ENCODE results near the gene CLSTN1. TPM values are rescaled to one million over a fixed set of nuclear protein-coding genes. Genes with fewer than 3 reads are reported as not detected.
"Not testable (repeated sequence)": the region's sequence is repeated elsewhere in the genome, so short reads cannot be mapped to it uniquely, and the experiment has no call there.

The CLSTN1 gene
- total RNA-seq, 1 experiment from 2014 or later = 52.4 TPM

DNA sequence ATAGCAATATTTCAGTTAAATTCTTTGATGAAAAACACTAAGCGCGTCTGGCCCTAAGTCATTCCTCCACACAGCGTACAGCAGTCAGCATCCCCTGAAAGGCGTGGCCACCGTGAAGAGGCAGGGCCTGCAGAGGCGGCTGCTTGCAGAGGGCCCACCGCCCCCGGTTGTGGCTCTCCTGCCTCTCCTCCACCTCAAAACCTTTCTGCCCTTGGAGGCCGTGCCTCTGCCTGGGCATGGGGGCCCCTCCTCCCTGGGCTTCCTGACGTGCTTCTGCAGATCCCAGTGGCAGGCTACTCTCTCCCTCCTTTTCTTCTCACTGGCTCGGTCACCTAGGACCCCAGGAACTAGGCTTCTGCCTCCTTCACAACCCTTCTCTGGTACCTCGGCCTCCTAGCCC, 16.2 kb downstream of the CLSTN1 start:
- Histone ChIP-seq H3K9me3 (replicated peaks) (no peaks in the 10 kb centered on the region), H3K4me3 (no peak overlapping the region), H3K4me1 (peaks cover 2% of the 10 kb centered on the region; the same call in 1 of the 2 replicates), H3K27me3 (no peaks in the 10 kb centered on the region), H3K27ac (no peak overlapping the region), H3K36me3 (no peaks in the 10 kb centered on the region)
- no peak for DNase-seq

DNA sequence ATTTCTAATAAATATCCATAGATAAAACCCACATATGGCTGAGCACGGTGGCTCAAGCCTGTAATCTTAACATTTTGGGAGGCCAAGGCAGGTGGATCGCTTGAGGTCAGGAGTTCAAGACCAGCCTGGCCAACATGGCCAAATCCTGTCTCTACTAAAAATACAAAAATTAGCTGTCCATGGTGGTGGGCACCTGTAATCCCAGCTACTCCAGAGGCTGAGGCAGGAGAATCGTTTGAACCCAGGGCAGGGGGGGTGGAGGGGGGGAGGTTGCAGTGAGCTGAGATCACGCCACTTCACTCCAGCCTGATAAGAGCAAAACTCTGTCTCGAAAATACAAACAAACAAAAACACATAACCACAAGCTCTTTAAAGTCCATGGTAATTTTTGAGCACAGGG, 17.8 kb downstream of the CLSTN1 start:
- not testable (repeated sequence) for H3K36me3 ChIP-seq; H3K27ac ChIP-seq; H3K27me3 ChIP-seq; H3K4me1 ChIP-seq; H3K9me3 ChIP-seq (replicated peaks); H3K4me3 ChIP-seq; DNase-seq

DNA sequence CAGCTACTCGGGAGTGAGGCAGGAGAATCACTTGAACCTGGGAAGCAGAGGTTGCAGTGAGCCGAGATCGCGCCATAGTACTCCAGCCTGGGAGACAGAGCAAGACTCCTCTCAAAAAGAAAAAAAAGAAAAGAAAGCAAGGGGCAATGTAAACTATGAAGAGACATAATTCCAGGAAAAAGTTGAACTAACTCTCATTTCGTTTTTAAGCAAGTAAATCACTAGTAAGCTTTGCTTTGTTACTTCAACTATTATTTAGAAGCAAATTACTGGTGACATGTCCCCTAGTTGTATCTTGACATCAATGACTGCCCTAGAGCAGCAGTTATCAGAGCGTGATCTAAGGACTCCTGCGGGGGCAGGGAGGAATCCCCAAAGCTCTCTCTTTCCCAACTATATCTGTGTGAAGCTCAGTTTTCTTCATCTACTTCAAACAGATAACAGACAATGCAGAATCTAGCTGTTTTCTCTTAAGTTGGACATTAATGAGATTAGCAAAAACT, 18.7 kb downstream of the CLSTN1 start:
- no peaks in the 10 kb centered on the region for H3K27me3 ChIP-seq
- no peak for DNase-seq
- no peaks in the 10 kb centered on the region for H3K9me3 ChIP-seq (replicated peaks)
- H3K4me1 ChIP-seq = no peaks in the 10 kb centered on the region
- H3K36me3 ChIP-seq = no peaks in the 10 kb centered on the region
- no peak overlapping the region for H3K27ac ChIP-seq
- H3K4me3 ChIP-seq = no peak overlapping the region

DNA sequence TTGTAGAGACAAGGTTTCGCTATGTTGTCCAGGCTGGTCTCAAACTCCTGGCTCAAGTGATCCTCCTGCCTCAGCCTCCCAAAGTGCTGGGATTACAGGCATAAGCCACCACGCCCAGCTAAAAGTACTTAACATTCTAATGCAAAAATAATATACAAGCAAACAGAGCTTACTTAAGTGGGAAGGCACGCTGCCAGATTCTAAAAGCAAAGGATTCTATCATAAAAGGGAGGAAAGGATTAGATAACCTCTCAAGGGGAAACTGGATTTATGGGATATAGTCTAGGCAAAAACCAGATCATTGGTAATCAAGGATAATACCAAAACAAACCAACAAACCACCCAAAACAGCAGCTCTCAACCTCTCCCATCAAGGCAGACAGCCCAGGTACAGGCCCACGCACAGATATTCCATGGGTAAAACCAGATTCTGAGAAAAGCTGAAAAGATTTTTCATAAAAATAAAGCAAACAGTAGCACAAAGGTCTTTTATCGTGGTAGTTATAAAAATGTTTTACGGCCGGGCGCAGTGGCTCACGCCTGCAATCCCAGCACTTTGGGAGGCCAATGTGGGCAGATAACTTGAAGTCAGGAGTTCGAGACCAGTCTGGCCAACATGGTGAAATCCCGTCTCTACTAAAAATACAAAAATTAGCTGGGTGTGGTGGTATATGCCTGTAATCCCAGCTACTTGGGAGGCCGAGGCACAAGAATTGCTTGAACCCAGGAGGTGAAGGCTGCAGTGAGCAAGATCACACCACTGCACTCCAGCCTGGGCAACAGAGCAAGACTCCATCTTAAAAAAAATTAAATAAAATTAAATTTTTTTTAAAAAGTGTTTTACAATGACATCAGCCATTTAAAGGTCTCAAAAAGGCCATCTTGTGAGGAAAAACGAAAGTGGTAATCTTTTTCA, 20.5 kb downstream of the CLSTN1 start:
- not testable (repeated sequence) for H3K27me3 ChIP-seq; H3K9me3 ChIP-seq (replicated peaks); H3K4me3 ChIP-seq; H3K27ac ChIP-seq; H3K4me1 ChIP-seq; DNase-seq; H3K36me3 ChIP-seq

DNA sequence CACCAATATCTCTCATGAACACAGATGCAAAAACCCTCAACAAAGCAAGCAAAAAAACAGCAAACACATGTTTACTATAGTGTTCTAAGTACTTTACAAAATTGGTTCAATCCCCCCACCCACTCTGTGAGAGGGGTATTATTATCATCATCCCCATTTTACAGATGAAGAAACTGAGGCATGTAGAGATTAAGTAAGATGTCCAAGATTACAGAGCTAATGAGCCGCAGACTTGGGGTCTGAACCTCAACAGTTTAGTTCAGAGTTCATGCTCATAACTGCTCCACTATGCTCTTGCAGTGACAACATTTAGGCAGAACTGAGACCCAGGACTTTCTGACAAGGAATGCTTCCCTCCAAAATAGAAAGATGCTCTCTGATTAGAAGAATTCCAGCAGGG, 21.9 kb downstream of the CLSTN1 start:
- H3K27me3 ChIP-seq = no peaks in the 10 kb centered on the region
- H3K4me1 ChIP-seq = no peaks in the 10 kb centered on the region
- no peaks in the 10 kb centered on the region for H3K36me3 ChIP-seq
- H3K9me3 ChIP-seq (replicated peaks) = no peaks in the 10 kb centered on the region
- no peak overlapping the region for H3K27ac ChIP-seq
- H3K4me3 ChIP-seq = no peak overlapping the region
- DNase-seq = no peak

DNA sequence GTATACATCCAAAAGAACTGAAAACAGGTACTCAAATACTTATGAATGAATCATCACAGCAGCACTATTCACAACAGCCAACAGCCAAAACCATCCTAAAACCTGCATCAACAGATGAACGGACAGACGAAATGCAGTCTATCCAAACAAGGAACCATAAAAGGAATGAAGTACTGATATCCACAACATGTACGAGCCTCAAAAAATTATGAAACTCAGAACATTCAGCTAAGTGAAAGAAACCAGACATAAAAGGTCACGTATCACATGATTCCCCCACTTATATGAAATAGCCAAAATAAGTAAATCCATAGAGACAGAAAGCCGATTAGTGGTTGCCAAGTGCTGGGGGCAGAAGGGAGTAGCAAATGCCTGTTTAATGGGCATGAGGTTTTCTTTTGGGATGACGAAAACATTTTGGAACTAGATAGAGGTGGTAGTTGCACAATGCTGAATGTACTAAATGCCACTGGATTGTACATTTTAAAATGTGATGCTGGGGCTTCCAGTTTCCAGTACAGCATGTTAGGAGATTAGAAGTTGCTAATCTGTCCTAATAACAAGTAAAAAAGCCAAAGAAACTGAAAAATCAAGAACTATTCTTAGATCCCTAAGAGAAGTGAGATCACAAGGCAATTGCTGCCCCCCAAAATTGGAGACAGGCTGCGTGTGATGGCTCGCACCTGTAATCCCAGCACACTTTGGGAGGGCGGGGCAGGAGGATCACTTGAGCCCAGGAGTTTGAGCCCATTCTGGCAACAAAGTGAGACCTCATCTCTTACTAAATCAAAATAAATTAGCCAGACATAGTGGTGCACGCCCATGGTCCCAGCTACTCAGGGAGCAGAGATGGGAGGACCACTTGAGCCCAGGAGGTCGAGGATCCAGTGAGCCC, 25.3 kb downstream of the CLSTN1 start:
- Histone ChIP-seq H3K36me3 (no peaks in the 10 kb centered on the region), H3K4me1 (no peaks in the 10 kb centered on the region), H3K27ac (no peak overlapping the region), H3K27me3 (no peaks in the 10 kb centered on the region), H3K9me3 (replicated peaks) (no peaks in the 10 kb centered on the region), H3K4me3 (no peak overlapping the region)
- no peak for DNase-seq

- no peak for DNase-seq
- peaks cover 8% of the 10 kb centered on the region for H3K4me1 ChIP-seq
- H3K36me3 ChIP-seq = no peaks in the 10 kb centered on the region
- H3K27me3 ChIP-seq = no peaks in the 10 kb centered on the region
- H3K27ac ChIP-seq = no peak overlapping the region
- no peaks in the 10 kb centered on the region for H3K9me3 ChIP-seq (replicated peaks)
- no peak overlapping the region for H3K4me3 ChIP-seq
These were observed 26.7 kb downstream of the CLSTN1 start for GRCh38 chr1:9797049-9797448.

- Histone ChIP-seq H3K4me1 (peaks cover 12% of the 10 kb centered on the region), H3K4me3 (no peak overlapping the region), H3K27me3 (no peaks in the 10 kb centered on the region), H3K27ac (no peak overlapping the region), H3K9me3 (replicated peaks) (no peaks in the 10 kb centered on the region), H3K36me3 (no peaks in the 10 kb centered on the region)
- DNase-seq = no peak
These were observed 29.7 kb downstream of the CLSTN1 start for GRCh38 chr1:9794081-9794480.

DNA sequence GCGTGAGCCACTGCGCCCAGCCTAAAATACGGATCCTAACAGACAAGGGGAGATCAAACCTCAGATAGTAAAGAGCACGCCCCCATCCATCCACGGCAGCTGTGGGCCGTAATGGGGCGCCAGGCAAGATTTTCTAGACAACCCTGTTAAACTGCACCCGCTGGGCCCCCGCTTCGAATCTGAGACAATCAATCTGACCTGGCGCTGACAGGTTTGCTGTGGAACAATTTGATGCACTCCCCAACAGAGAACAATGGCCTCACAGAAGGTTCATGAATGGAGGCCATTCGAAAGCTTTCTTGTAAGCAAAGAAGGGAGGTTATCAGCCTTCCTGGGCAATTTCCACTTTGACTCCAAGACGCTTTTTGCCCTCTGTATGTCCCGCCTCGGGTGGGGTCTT, 30.5 kb downstream of the CLSTN1 start:
- no peak overlapping the region for H3K27ac ChIP-seq
- no peaks in the 10 kb centered on the region for H3K9me3 ChIP-seq (replicated peaks)
- peak; percentile 31 to 46 for DNase-seq
- no peaks in the 10 kb centered on the region for H3K36me3 ChIP-seq
- peaks cover 12% of the 10 kb centered on the region for H3K4me1 ChIP-seq
- H3K4me3 ChIP-seq = no peak overlapping the region
- no peaks in the 10 kb centered on the region for H3K27me3 ChIP-seq

- Histone ChIP-seq H3K9me3 (replicated peaks) (no peaks in the 10 kb centered on the region), H3K36me3 (no peaks in the 10 kb centered on the region), H3K4me3 (no peak overlapping the region), H3K4me1 (peaks cover 12% of the 10 kb centered on the region), H3K27me3 (no peaks in the 10 kb centered on the region), H3K27ac (no peak overlapping the region)
- peak; percentile 81 to 90 for DNase-seq
These were observed 31.4 kb downstream of the CLSTN1 start for GRCh38 chr1:9792156-9793042.

- DNase-seq; H3K27ac ChIP-seq; H3K4me3 ChIP-seq; H3K27me3 ChIP-seq; H3K9me3 ChIP-seq (replicated peaks); H3K36me3 ChIP-seq: not testable (repeated sequence)
- H3K4me1 ChIP-seq = peaks cover 12% of the 10 kb centered on the region
These were observed 34.1 kb downstream of the CLSTN1 start for GRCh38 chr1:9789700-9790099.

GRCh38 chr1:9787702-9788101, 36.1 kb downstream of the CLSTN1 start:
- Histone ChIP-seq H3K4me3 (no peak overlapping the region), H3K27me3 (no peaks in the 10 kb centered on the region), H3K36me3 (no peaks in the 10 kb centered on the region), H3K9me3 (replicated peaks) (no peaks in the 10 kb centered on the region), H3K27ac (no peak overlapping the region), H3K4me1 (peaks cover 10% of the 10 kb centered on the region)
- DNase-seq = no peak

- no peak for DNase-seq
- H3K27ac ChIP-seq = no peak overlapping the region
- no peaks in the 10 kb centered on the region for H3K27me3 ChIP-seq
- H3K9me3 ChIP-seq (replicated peaks) = no peaks in the 10 kb centered on the region
- H3K36me3 ChIP-seq = no peaks in the 10 kb centered on the region
- no peak overlapping the region for H3K4me3 ChIP-seq
- H3K4me1 ChIP-seq = no peaks in the 10 kb centered on the region
These were observed 38.4 kb downstream of the CLSTN1 start for GRCh38 chr1:9785406-9785805.

GRCh38 chr1:9784508-9785133, 39.1 kb downstream of the CLSTN1 start:
- no peaks in the 10 kb centered on the region for H3K27me3 ChIP-seq
- no peaks in the 10 kb centered on the region for H3K4me1 ChIP-seq
- no peak overlapping the region for H3K4me3 ChIP-seq
- DNase-seq = peak; percentile 64 to 81
- no peaks in the 10 kb centered on the region for H3K9me3 ChIP-seq (replicated peaks)
- no peak overlapping the region for H3K27ac ChIP-seq
- H3K36me3 ChIP-seq = no peaks in the 10 kb centered on the region
